ENCODE measurements around the gene S100A2.
"Not testable (repeated sequence)": the region's sequence is repeated elsewhere in the genome, so short reads cannot be mapped to it uniquely, and the experiment has no call there.

The S100A2 gene

DNA sequence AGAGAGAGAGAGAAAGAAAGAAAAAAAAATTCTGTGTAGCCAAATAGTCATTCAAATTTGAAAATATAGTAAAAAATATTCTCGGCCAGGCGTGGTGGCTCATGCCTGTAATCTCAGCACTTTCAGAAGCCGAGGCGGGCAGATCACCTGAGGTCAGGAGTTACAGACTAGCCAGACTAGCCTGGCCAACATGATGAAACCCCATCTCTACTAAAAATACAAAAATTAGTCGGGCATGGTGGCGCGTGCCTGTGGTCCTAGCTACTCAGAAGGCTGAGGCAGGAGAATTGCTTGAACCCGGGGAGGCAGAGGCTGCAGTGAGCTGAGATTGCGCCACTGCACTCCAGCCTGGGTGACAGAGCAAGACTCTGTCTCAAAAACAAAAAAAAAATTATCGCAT lies 22.4 kb upstream of the S100A2 start:
- not testable (repeated sequence) for DNase-seq

- no peak for DNase-seq
Observed at GRCh38 chr1:153587314-153587713, 21.7 kb upstream of the S100A2 start.

GRCh38 chr1:153586347-153586746 lies 20.7 kb upstream of the S100A2 start:
- no peak for DNase-seq

GRCh38 chr1:153585006-153585405 lies 19.4 kb upstream of the S100A2 start:
- DNase-seq, result no peak

DNA sequence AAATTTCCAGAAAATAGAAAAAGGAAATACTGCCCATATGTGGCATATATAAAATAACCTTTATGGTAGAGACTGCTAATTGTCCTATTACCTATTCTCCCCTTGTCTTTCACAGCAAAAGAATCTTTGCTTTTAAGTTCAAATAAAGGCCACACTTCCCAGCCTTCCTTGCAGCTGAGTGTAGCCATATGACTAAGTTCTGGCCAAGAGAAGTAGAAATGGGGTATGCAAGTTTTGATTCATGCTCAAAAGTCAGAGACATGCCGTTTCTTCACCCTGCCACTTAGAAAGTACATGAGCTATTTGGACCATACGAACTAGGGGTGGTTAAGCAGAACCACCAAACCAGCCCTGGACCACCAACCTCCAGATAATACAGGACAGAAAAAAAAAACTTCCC lies 18.3 kb upstream of the S100A2 start:
- no peak for DNase-seq

GRCh38 chr1:153583514-153583913 lies 17.9 kb upstream of the S100A2 start:
- DNase-seq, result not testable (repeated sequence)

DNA sequence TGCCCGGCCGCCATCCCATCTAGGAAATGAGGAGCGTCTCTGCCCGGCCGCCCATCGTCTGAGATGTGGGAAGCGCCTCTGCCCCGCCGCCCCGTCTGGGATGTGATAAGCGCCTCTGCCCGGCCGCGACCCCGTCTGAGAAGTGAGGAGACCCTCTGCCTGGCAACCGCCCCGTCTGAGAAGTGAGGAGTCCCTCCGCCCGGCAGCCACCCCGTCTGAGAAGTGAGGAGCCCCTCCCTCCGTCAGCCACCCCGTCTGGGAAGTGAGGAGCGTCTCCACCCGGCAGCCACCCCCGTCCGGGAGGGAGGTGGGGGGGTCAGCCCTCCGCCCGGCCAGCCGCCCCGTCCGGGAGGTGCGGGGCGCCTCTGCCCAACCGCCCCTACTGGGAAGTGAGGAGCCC lies 17.2 kb upstream of the S100A2 start:
- not testable (repeated sequence) for DNase-seq

- no peak for DNase-seq
Observed at GRCh38 chr1:153578936-153579335, 13.3 kb upstream of the S100A2 start.

DNA sequence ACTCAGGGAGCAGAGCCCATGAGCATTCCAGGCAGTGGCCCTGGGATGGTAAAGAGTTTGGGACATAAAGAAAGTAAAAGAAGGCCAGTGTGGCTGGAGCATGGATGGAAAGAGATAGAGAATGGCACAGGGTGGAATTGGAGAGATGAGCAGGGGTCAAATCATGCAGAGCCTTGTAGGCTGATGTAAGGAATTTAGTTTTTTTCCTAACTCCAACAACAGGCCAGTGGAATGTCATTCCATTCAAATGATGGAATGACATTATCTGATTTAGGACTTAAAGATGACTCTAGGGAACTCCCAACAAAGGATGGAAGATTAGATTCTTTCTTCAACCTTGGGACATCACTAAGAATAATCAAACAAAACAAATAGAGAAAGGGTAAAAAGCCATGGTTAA lies 12.8 kb upstream of the S100A2 start:
- DNase-seq, result no peak

GRCh38 chr1:153577624-153578051 lies 12.0 kb upstream of the S100A2 start:
- DNase-seq, result no peak

- DNase-seq, result no peak
Observed at GRCh38 chr1:153577138-153577537, 11.5 kb upstream of the S100A2 start.

DNA sequence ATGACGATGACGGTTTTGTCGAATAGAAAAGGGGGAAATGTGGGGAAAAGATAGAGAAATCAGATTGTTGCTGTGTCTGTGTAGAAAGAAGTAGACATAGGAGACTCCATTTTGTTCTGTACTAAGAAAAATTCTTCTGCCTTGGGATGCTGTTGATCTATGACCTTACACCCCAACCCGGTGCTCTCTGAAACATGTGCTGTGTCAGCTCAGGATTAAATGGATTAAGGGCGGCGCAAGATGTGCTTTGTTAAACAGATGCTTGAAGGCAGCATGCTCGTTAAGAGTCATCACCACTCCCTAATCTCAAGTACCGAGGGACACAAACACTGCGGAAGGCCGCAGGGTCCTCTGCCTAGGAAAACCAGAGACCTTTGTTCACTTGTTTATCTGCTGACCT lies 9.9 kb upstream of the S100A2 start:
- DNase-seq, result not testable (repeated sequence)

DNA sequence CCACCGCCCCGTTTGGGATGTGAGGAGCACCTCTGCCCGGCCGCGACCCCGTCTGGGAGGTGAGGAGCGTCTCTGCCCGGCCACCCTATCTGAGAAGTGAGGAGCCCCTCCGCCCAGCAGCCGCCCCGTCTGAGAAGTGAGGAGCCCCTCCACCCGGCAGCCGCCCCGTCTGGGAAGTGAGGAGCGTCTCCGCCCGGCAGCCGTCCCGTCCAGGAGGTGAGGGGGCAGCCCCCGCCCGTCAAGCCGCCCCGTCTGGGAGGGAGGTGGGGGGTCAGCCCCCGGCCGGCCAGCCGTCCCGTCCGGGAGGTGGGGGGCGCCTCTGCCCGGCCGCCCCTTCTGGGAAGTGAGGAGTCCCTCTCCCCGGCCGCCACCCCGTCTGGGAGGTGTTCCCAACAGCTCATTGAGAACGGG lies 9.4 kb upstream of the S100A2 start:
- DNase-seq, result not testable (repeated sequence)

- DNase-seq, result no peak
Observed at GRCh38 chr1:153573351-153573750, 7.7 kb upstream of the S100A2 start.

- peak; percentile 74 for DNase-seq
Observed at GRCh38 chr1:153572569-153573015, 6.9 kb upstream of the S100A2 start.

GRCh38 chr1:153571706-153572105 lies 6.1 kb upstream of the S100A2 start:
- no peak for DNase-seq

- DNase-seq, result no peak
Observed at GRCh38 chr1:153570874-153571273, 5.2 kb upstream of the S100A2 start.

DNA sequence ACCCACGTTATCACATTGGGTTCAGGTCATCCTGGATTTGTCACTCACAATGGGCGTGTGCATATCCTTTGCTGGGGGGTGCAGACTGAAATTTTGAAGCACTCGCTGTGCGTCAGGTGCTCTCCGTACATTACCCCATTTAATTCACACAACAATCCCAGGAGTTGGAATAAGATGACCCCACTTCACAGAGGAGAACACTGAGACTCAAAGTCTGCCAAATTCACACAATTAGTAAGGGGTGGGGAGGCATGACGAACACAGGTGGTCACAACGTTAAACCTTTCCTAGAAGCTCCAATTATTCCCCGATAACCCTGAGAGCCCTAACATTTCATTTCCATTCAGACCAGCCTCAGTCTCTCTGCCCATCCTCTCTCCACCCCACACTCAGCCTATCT lies 3.8 kb upstream of the S100A2 start:
- no peak for DNase-seq

GRCh38 chr1:153568367-153569099 lies 2.9 kb upstream of the S100A2 start:
- DNase-seq, result peak; percentile 94

DNA sequence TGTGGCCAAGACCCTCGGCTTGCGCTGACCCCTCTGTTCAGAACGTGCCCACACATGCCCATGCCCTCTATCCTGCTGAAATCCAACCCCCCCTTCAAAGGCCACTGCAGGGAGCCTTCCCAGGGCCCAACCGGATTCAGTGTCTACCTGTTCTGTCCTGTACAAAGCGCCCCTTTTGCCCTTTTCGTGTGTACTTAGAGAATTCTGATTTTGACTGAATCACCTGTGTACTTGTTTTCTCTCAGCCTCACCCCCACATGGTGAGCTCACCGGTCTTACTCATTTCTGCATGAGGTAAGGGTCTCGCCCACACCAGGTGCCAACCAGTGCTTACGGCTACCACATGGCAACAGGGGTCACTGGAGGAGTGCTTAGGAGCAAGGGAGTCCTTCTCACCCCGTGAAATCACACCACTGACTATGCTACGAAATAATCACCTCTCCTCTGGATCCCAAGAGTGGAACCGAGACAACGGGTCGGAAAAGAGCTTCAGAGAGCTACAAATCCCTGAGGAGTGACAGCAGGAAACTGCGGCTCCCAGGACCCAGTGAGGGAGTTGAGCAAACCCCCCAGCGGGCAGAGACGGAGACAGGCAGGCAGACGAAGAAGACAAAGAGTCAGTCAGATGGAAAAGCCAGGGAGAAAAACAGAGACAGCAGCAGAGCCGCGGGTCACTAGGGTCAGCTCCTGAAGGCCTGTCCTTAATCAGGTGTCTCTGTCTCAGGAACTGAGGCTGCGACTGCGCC lies 2.1 kb upstream of the S100A2 start:
- peak; percentile 77 for DNase-seq

- DNase-seq, result peak; percentile 98
Observed at GRCh38 chr1:153566414-153567371, 1.0 kb upstream of the S100A2 start.

GRCh38 chr1:153563991-153564390 lies 1.7 kb downstream of the S100A2 start:
- no peak for DNase-seq

- no peak for DNase-seq
Observed at GRCh38 chr1:153563483-153563901, 2.2 kb downstream of the S100A2 start.
